B cell (primary cell): ENCODE results near the gene CRIM1. TPM values are rescaled to one million over a fixed set of nuclear protein-coding genes. Genes with fewer than 3 reads are reported as not detected.

Source experiments
- ATAC-seq: fragments of 200-7000 bp; cut with Tn5 transposase; one replicate; pipeline ENCODE4 v1.10.0; 2021; ENCODE audit warnings: low read depth, mild to moderate bottlenecking, moderate number of reproducible peaks, moderate library complexity
- CTCF ChIA-PET: fragments of 350-600 bp; sonication (Branson Sonifier 250); formaldehyde crosslinking; loops from one replicate; lab custom pipeline; 2021; ENCODE audit warnings: antibody characterized with exemption, inconsistent platforms; lab: Charles Lee
- POLR2A ChIA-PET: fragments of 350-600 bp; sonication (Branson Sonifier 250); formaldehyde crosslinking; loops from one replicate; lab custom pipeline; 2021; ENCODE audit warnings: antibody characterized with exemption; lab: Charles Lee
- DNase-seq: peaks from one replicate; pipeline ENCODE4 v3.0.0; 2013
- H2AFZ ChIP-seq: 2 replicates; pipeline ENCODE4 v1.6.1; 2012; ENCODE audit warnings: mild to moderate bottlenecking, low read depth, low read length; ENCODE audit not compliant: insufficient read depth, poor library complexity, severe bottlenecking
- H3K27ac ChIP-seq, 2 donors: 1 replicate in 1 of 2; 2 replicates in 1 of 2; pipeline ENCODE4 v1.5.1; 2012 to 2013; ENCODE audit warnings: low read length in 2 of 2, mild to moderate bottlenecking in 2 of 2, moderate library complexity in 1 of 2
- H3K27me3 ChIP-seq, 4 experiments: fragments of 200-600 bp in 1 of 4; sonication (generic) in 1 of 4; replicated peaks in 1 of 4; 1 replicate in 2 of 4; 2 replicates in 2 of 4; pipeline versions ENCODE4 v1.6.1 to v1.7.0; 2013 to 2016; ENCODE audit warnings: low read length in 3 of 4, mild to moderate bottlenecking in 2 of 4, mixed read lengths in 1 of 4, moderate library complexity in 1 of 4; ENCODE audit not compliant: insufficient read depth in 4 of 4, control insufficient read depth in 3 of 4; ENCODE audit errors: control extremely low read depth in 1 of 4
- H3K36me3 ChIP-seq, 2 experiments: replicated peaks in 1 of 2; 1 replicate in 1 of 2; 2 replicates in 1 of 2; pipeline versions ENCODE4 v1.6.1 to v1.7.1; 2013; ENCODE audit warnings: low read length in 1 of 2; ENCODE audit not compliant: insufficient read depth in 2 of 2, control insufficient read depth in 1 of 2; ENCODE audit errors: control extremely low read depth in 1 of 2, extremely low read depth in 1 of 2
- H3K4me1 ChIP-seq, 2 donors: fragments of 200-600 bp in 1 of 2; sonication (generic) in 1 of 2; 1 replicate in 1 of 2; 2 replicates in 1 of 2; pipeline versions ENCODE4 v1.5.1 to v1.6.1; 2013 to 2017; ENCODE audit warnings: low read length in 2 of 2; ENCODE audit not compliant: control insufficient read depth in 2 of 2, insufficient read depth in 2 of 2
- H3K4me2 ChIP-seq: replicated peaks from 2 replicates; pipeline ENCODE3; 2012; ENCODE audit warnings: mild to moderate bottlenecking, low read depth, low read length; ENCODE audit not compliant: poor library complexity, severe bottlenecking
- H3K4me3 ChIP-seq, 5 experiments: fragments of 200-600 bp in 1 of 5; sonication (generic) in 1 of 5; 1 replicate in 3 of 5; 2 replicates in 2 of 5; pipeline versions ENCODE4 v1.5.1 to v1.7.0; 2011 to 2016; ENCODE audit warnings: low read length in 4 of 5, mild to moderate bottlenecking in 4 of 5, low read depth in 2 of 5, control low read depth in 1 of 5, moderate library complexity in 1 of 5; ENCODE audit not compliant: insufficient read depth in 1 of 5; ENCODE audit errors: control extremely low read depth in 1 of 5, extremely low read depth in 1 of 5
- H3K79me2 ChIP-seq: fragments of 200-600 bp; sonication (generic); one replicate; pipeline ENCODE4 v1.6.0; 2016; ENCODE audit warnings: low read length; ENCODE audit not compliant: control insufficient read depth, insufficient read depth
- H3K9ac ChIP-seq: fragments of 200-600 bp; sonication (generic); 2 replicates; pipeline ENCODE4 v1.6.1; 2017; ENCODE audit warnings: mild to moderate bottlenecking, low read length, moderate library complexity
- H3K9me3 ChIP-seq, 3 donors: one replicate each; pipeline versions ENCODE4 v1.6.1 to v1.7.1; 2013; ENCODE audit warnings: low read length in 2 of 3; ENCODE audit not compliant: control insufficient read depth in 2 of 3, insufficient read depth in 1 of 3; ENCODE audit errors: control extremely low read depth in 1 of 3
- H4K20me1 ChIP-seq: 2 replicates; pipeline ENCODE4 v1.6.0; 2012; ENCODE audit warnings: mild to moderate bottlenecking, low read length; ENCODE audit not compliant: insufficient read depth, control insufficient read depth, poor library complexity, severe bottlenecking
- H3K27ac Mint-ChIP-seq: one replicate; pipeline ENCODE4 v1.8.0; 2021; ENCODE audit warnings: mixed read lengths
- H3K27me3 Mint-ChIP-seq: one replicate; pipeline ENCODE4 v1.8.0; 2021; ENCODE audit warnings: mixed read lengths
- H3K4me1 Mint-ChIP-seq: one replicate; pipeline ENCODE4 v1.8.0; 2021; ENCODE audit warnings: mixed read lengths
- H3K4me3 Mint-ChIP-seq: one replicate; pipeline ENCODE4 v1.8.0; 2021; ENCODE audit warnings: mixed read lengths
- H3K9me3 Mint-ChIP-seq: one replicate; pipeline ENCODE4 v1.8.0; 2022; ENCODE audit warnings: mixed read lengths; ENCODE audit not compliant: insufficient read depth
- CTCF ChIP-seq: fragments of 200-600 bp; IDR thresholded peaks from one replicate; pipeline ENCODE4 v1.8.0; 2022; ENCODE audit warnings: antibody characterized with exemption, mild to moderate bottlenecking
- EZH2 ChIP-seq: IDR thresholded peaks from 2 replicates; pipeline ENCODE4 v1.6.1; 2012; ENCODE audit warnings: borderline replicate concordance, low read depth, mild to moderate bottlenecking, moderate library complexity, low read length; ENCODE audit not compliant: insufficient read depth, poor library complexity, severe bottlenecking
- WGBS: methylation state at CpG from one replicate; pipeline ENCODE4 v1.1.5; 2013; ENCODE audit warnings: missing lambda C conversion rate; ENCODE audit not compliant: insufficient coverage; 5-methylcytosine and 5-hydroxymethylcytosine counted together
- intact Hi-C: fragments of 100-400 bp; cut with micrococcal nuclease; formaldehyde crosslinking; loops from one replicate; pipeline ENCODE4 v1.10.0; 2022
- polyA plus RNA-seq: library from polyadenylated mRNA; depleted of rRNA; stranded (reverse); fragments of >200 nt; gene quantifications from 2 replicates; pipeline ENCODE4 v1.2.3, GENCODE V29; 2012
- total RNA-seq, 2 donors: library from RNA; stranded (reverse); fragments of 120-200 nt in 1 of 2; gene quantifications; 1 replicate in 1 of 2; 2 replicates in 1 of 2; pipeline versions ENCODE4 v1.2.3 to v1.2.4, GENCODE V29; 2013 to 2022

Gene CRIM1
- total and polyA plus RNA-seq, 2 donors (not counting 1 experiment from before 2014, with no cell fraction given) = 1.3 to 5.0 TPM

- H3K4me3 Mint-ChIP-seq = no peak overlapping the region
- peaks cover 3% of the 10 kb centered on the region in 2 donors for H3K4me1 ChIP-seq
- no peak overlapping the region for H2AFZ ChIP-seq
- no peaks in the 10 kb centered on the region for H3K9me3 ChIP-seq
- H3K9ac ChIP-seq = no peak overlapping the region
- peaks cover 4% of the 10 kb centered on the region for H3K4me1 Mint-ChIP-seq
- H3K79me2 ChIP-seq = no peaks in the 10 kb centered on the region
- ChIA-PET POLR2A (no interaction called here), CTCF (no interaction called here)
- H3K27ac ChIP-seq = no peak overlapping the region
- peaks cover 3 to 9% of the 10 kb centered on the region in 2 experiments for H3K36me3 ChIP-seq
- ATAC-seq (no peak), DNase-seq (no peak)
- H3K27me3 Mint-ChIP-seq = no peaks in the 10 kb centered on the region
- no peaks in the 10 kb centered on the region for H4K20me1 ChIP-seq
- H3K9me3 Mint-ChIP-seq = no peaks in the 10 kb centered on the region
- H3K27me3 ChIP-seq = no peaks in the 10 kb centered on the region
- no peak for TF ChIP-seq EZH2
- 92% methylated on average over 4 of the region's 5 CpGs for WGBS
- intact Hi-C loops = no loop called here
- H3K4me3 ChIP-seq = no peak overlapping the region
- H3K4me2 ChIP-seq = no peak overlapping the region
- no peak overlapping the region for H3K27ac Mint-ChIP-seq
Measured at GRCh38 chr2:36525245-36525644, 169.7 kb downstream of the CRIM1 start.

GRCh38 chr2:36526226-36526625 is 170.6 kb downstream of the CRIM1 start:
- ATAC-seq = no peak
- H3K9me3 ChIP-seq = no peaks in the 10 kb centered on the region
- H3K27ac ChIP-seq = no peak overlapping the region
- peaks cover 3 to 9% of the 10 kb centered on the region in 2 experiments for H3K36me3 ChIP-seq
- intact Hi-C loops = no loop called here
- no peaks in the 10 kb centered on the region for H3K9me3 Mint-ChIP-seq
- H3K4me3 Mint-ChIP-seq = no peak overlapping the region
- no peaks in the 10 kb centered on the region for H3K79me2 ChIP-seq
- TF ChIP-seq EZH2 (no peak), CTCF (no peak)
- H3K4me2 ChIP-seq = no peak overlapping the region
- CTCF ChIA-PET = no interaction called here
- H3K4me1 Mint-ChIP-seq = peaks cover 13% of the 10 kb centered on the region
- H3K27ac Mint-ChIP-seq = no peak overlapping the region
- no peaks in the 10 kb centered on the region for H4K20me1 ChIP-seq
- no peak overlapping the region for H2AFZ ChIP-seq
- POLR2A ChIA-PET = no interaction called here
- H3K27me3 ChIP-seq = no peaks in the 10 kb centered on the region
- H3K4me1 ChIP-seq = peaks cover 12 to 13% of the 10 kb centered on the region in 2 donors
- no peak overlapping the region for H3K9ac ChIP-seq
- H3K4me3 ChIP-seq = no peak overlapping the region
- WGBS = 100% methylated on average over 1 of the region's 2 CpGs
- H3K27me3 Mint-ChIP-seq = no peaks in the 10 kb centered on the region
- no peak for DNase-seq
